Colonic mucosa (tissue), 4 donors: ENCODE measurements around the gene PRTG. TPM values are rescaled to one million over a fixed set of nuclear protein-coding genes. Genes with fewer than 3 reads are reported as not detected.

ENCODE experiments used
- DNase-seq: peaks from one replicate; pipeline ENCODE4 v3.0.0-alpha.2; 2020
- H3K27ac ChIP-seq: fragments of 200-600 bp; one replicate; pipeline ENCODE4 v1.8.0; 2021
- H3K27me3 ChIP-seq: fragments of 200-600 bp; one replicate; pipeline ENCODE4 v1.8.0; 2021
- H3K36me3 ChIP-seq: fragments of 200-600 bp; one replicate; pipeline ENCODE4 v1.8.0; 2021
- H3K4me1 ChIP-seq: fragments of 200-600 bp; one replicate; pipeline ENCODE4 v1.8.0; 2021; ENCODE audit warnings: mild to moderate bottlenecking
- H3K4me3 ChIP-seq: fragments of 200-600 bp; one replicate; pipeline ENCODE4 v1.8.0; 2021
- H3K9ac ChIP-seq, 2 donors: one replicate each; pipeline ENCODE4 v1.7.0; 2013; ENCODE audit warnings: control low read depth in 2 of 2, low read depth in 2 of 2, low read length in 2 of 2
- H3K9me3 ChIP-seq: fragments of 200-600 bp; one replicate; pipeline ENCODE4 v1.8.0; 2021
- intact Hi-C: fragments of 100-400 bp; cut with DNase I; formaldehyde crosslinking; loops from one replicate; pipeline ENCODE4 v1.14.1; 2022
- total RNA-seq, 2 donors: library from RNA; stranded (reverse); fragmentation: NEBNext Ultra II Directional in 1 of 2; extraction: Animal tissue kit (Norgen Biotek cat#: 25700) in 1 of 2; gene quantifications; one replicate each; pipeline ENCODE4 v1.2.1, GENCODE V29; 2021
- TF ChIP-seq, protein P1 (sequence below): fragments of 200-600 bp; IDR thresholded peaks from one replicate; pipeline ENCODE4 v1.8.0; 2022; ENCODE audit warnings: antibody characterized with exemption, mild to moderate bottlenecking
- donor health status: healthy.
- donor health status: DM: no; HTN: no; CAD: no.
- donor health status: DM: no; HTN: no; CAD: no.

PRTG gene
- total RNA-seq, 2 donors from 2014 or later, result 0.32 to 1.2 TPM

DNA sequence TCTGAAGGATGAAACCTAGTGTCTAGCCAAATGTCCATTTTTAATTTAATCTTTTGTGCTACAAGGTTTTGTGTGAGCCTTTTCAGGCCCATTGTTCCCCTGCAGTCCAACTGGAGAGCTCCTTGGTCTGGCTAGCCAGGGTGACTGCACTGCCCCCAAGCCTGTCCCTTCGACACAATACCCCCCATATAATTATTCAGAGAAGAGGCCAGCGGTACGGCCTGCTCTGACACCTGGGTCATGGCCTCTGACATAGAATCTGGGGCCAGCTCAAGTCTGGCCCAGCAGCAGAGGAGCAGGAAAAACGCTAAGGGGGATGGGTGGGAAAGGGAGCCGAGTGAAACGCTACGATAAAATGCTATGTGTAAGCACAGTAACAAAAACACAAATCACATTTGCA, 90.6 kb downstream of the PRTG start:
- Histone ChIP-seq H3K27me3 (no peaks in the 10 kb centered on the region), H3K9me3 (no peaks in the 10 kb centered on the region), H3K4me1 (no peaks in the 10 kb centered on the region), H3K36me3 (no peaks in the 10 kb centered on the region), H3K27ac (no peak overlapping the region), H3K9ac (no peak overlapping the region), H3K4me3 (no peak overlapping the region)
- intact Hi-C loops, result no loop called here
- DNase-seq, result no peak
- TF ChIP-seq, protein P1, sequence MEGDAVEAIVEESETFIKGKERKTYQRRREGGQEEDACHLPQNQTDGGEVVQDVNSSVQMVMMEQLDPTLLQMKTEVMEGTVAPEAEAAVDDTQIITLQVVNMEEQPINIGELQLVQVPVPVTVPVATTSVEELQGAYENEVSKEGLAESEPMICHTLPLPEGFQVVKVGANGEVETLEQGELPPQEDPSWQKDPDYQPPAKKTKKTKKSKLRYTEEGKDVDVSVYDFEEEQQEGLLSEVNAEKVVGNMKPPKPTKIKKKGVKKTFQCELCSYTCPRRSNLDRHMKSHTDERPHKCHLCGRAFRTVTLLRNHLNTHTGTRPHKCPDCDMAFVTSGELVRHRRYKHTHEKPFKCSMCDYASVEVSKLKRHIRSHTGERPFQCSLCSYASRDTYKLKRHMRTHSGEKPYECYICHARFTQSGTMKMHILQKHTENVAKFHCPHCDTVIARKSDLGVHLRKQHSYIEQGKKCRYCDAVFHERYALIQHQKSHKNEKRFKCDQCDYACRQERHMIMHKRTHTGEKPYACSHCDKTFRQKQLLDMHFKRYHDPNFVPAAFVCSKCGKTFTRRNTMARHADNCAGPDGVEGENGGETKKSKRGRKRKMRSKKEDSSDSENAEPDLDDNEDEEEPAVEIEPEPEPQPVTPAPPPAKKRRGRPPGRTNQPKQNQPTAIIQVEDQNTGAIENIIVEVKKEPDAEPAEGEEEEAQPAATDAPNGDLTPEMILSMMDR, result no peak

DNA sequence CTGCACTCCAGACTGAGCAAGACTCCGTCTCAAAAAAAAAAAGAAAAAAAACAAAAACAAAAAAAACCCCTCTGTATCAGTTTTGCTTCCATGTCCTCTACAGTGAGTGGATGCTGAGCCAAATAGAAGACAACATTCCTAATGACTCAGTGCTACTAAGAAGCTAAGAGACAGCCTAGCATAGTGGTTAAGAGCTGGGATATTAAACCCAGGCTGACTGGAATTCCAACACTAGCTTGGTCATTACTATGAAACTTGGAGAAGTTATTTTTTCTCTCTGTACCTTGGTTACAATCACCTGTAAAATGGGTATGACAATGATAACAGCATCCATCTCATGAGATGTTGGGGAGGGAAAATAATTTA, 93.9 kb downstream of the PRTG start:
- Histone ChIP-seq H3K4me3 (no peak overlapping the region), H3K27ac (no peak overlapping the region), H3K9me3 (no peaks in the 10 kb centered on the region), H3K9ac (no peak overlapping the region), H3K27me3 (no peaks in the 10 kb centered on the region), H3K36me3 (no peaks in the 10 kb centered on the region), H3K4me1 (no peaks in the 10 kb centered on the region)
- DNase-seq, result no peak
- TF ChIP-seq, protein P1, result no peak
- intact Hi-C loops, result loop anchor here (5.0 kb wide), 1 partner anchor 248 kb away; no protein-coding TSS in a partner anchor

DNA sequence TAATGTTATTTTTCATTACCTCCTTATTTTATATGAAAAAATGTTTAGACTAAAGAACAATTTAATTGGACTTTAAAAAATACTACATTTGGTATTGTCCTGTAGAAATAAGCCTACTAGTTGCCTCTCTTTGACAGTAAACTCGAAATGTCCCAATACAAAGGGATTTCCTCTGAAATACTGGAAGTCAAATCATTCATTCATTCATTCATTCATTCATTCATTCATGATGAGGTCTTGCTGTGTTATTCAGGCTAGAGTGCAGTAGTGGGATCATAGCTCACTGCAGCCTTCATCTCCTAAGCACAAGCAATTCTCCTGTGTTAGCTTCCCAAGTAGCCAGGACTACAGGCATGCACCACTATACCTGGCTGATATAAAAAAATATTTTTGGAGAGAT, 104.2 kb downstream of the PRTG start:
- DNase-seq, result no peak
- H3K4me3 ChIP-seq, result no peak overlapping the region
- H3K36me3 ChIP-seq, result no peaks in the 10 kb centered on the region
- H3K27me3 ChIP-seq, result no peaks in the 10 kb centered on the region
- TF ChIP-seq, protein P1, result no peak
- intact Hi-C loops, result no loop called here
- H3K4me1 ChIP-seq, result no peaks in the 10 kb centered on the region
- no peaks in the 10 kb centered on the region for H3K9me3 ChIP-seq
- no peak overlapping the region for H3K27ac ChIP-seq
- no peak overlapping the region for H3K9ac ChIP-seq

DNA sequence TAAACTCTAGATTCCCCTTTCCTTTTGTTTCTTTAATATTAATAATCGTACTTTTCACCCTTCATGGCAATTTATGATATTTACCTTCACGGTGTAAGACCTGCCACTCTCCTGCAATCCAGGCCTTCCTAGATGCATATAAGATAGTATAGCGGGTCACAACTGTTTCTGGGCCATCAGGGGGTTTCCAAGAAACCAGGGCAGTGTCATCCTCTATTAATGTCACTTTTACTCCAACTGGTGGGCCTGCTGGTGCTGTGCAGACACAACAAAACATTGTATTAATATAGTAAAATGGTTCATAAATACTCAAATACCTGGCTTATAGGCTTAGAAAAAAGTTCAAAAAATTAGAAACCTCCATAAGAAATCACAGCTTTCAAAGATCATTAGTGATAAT, 105.9 kb downstream of the PRTG start:
- TF ChIP-seq, protein P1, result no peak
- Histone ChIP-seq H3K9ac (no peak overlapping the region), H3K9me3 (no peaks in the 10 kb centered on the region), H3K27ac (no peak overlapping the region), H3K4me3 (no peak overlapping the region), H3K27me3 (no peaks in the 10 kb centered on the region), H3K36me3 (no peaks in the 10 kb centered on the region), H3K4me1 (no peaks in the 10 kb centered on the region)
- no peak for DNase-seq
- intact Hi-C loops, result no loop called here

DNA sequence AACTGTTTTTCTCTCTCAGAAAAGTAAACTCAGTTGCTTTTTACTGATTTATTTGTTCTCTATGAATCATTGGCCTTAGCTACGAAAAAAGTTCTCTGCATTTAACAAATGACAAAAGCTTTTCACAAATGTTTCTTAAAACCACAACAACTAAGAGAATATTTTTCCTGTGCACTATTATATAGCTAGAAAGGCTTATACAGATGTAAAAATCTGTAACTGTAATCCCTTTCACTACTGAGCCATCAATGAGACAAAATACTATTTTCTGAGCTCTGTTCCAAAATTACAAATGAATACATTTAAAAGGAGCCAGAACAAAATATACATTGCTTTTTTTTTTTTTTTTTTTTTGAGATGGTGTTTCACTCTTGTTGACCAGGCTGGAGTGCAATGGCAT, 109.2 kb downstream of the PRTG start:
- intact Hi-C loops, result no loop called here
- Histone ChIP-seq H3K27ac (no peak overlapping the region), H3K4me3 (no peak overlapping the region), H3K36me3 (no peaks in the 10 kb centered on the region), H3K4me1 (no peaks in the 10 kb centered on the region), H3K27me3 (no peaks in the 10 kb centered on the region), H3K9ac (no peak overlapping the region), H3K9me3 (no peaks in the 10 kb centered on the region)
- no peak for DNase-seq
- TF ChIP-seq, protein P1, result no peak

DNA sequence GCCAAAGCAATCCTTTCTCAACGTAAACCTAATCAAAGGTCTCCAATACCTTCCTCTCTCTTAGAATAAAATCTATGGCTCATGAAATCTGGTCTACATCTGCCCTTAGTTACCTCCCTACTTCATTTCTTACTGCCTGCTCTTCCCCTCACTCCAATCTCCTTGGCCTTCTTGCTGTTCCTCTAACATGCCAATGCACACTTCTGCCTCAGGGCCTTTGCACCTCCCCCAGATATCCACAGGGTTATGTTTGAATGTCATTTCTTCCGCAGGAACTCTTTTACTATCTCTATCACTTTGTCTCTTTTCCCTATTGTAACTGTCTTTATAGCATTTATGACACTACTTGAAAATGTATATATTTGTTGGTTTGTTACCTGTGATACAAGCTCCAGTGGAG, 110.5 kb downstream of the PRTG start:
- intact Hi-C loops, result no loop called here
- H3K27ac ChIP-seq, result no peak overlapping the region
- no peak overlapping the region for H3K9ac ChIP-seq
- H3K4me1 ChIP-seq, result no peaks in the 10 kb centered on the region
- H3K27me3 ChIP-seq, result no peaks in the 10 kb centered on the region
- H3K36me3 ChIP-seq, result no peaks in the 10 kb centered on the region
- H3K9me3 ChIP-seq, result no peaks in the 10 kb centered on the region
- TF ChIP-seq, protein P1, result no peak
- no peak for DNase-seq
- no peak overlapping the region for H3K4me3 ChIP-seq
